SK-N-SH treated with all-trans-retinoic acid at 6 μM for 48 hours (cell line): Measurements from ENCODE around the gene EIF2D.

Experiments used
- ATAC-seq: fragments of 200-7000 bp; cut with Tn5 transposase; 3 replicates; pipeline ENCODE4 v1.9.1; 2020; ENCODE audit warnings: mild to moderate bottlenecking, moderate library complexity
- ARNTL ChIP-seq: fragments of 450-650 bp; formaldehyde crosslinking; IDR thresholded peaks from 2 replicates; pipeline ENCODE4 v1.5.0; 2020; ENCODE audit warnings: low read depth, mild to moderate bottlenecking, moderate library complexity, borderline replicate concordance
- BACH2 ChIP-seq: fragments of 250-450 bp; sonication (Bioruptor Pico); IDR thresholded peaks from 2 replicates; pipeline ENCODE4 v1.9.0; 2021; ENCODE audit warnings: mild to moderate bottlenecking, borderline replicate concordance
- CSDC2 ChIP-seq: fragments of 250-450 bp; sonication (Bioruptor Pico); IDR thresholded peaks from 2 replicates; pipeline ENCODE4 v1.5.0; 2020; ENCODE audit warnings: mild to moderate bottlenecking, moderate library complexity
- CSRNP3 ChIP-seq: fragments of 250-450 bp; sonication (Bioruptor Pico); IDR thresholded peaks from 2 replicates; pipeline ENCODE4 v1.5.1; 2021; ENCODE audit warnings: mild to moderate bottlenecking, moderate library complexity
- ESRRG ChIP-seq: fragments of 250-450 bp; sonication (Bioruptor Pico); IDR thresholded peaks from 2 replicates; pipeline ENCODE4 v1.6.1; 2021; ENCODE audit warnings: mild to moderate bottlenecking
- GLIS3 ChIP-seq: fragments of 250-450 bp; sonication (Bioruptor Pico); IDR thresholded peaks from 2 replicates; pipeline ENCODE4 v1.5.0; 2020; ENCODE audit warnings: mild to moderate bottlenecking, moderate library complexity
- ISL1 ChIP-seq: fragments of 250-450 bp; sonication (Bioruptor Pico); IDR thresholded peaks from 2 replicates; pipeline ENCODE4 v2.1.2; 2022; ENCODE audit warnings: mild to moderate bottlenecking, moderate library complexity
- OSR1 ChIP-seq: fragments of 250-450 bp; sonication (Bioruptor Pico); IDR thresholded peaks from 2 replicates; pipeline ENCODE4 v1.8.0; 2022; ENCODE audit warnings: moderate library complexity, mild to moderate bottlenecking, inconsistent platforms
- POU6F1 ChIP-seq: fragments of 250-450 bp; sonication (Bioruptor Pico); IDR thresholded peaks from 2 replicates; pipeline ENCODE4 v1.8.0; 2021; ENCODE audit warnings: low read depth, mild to moderate bottlenecking, moderate library complexity, borderline replicate concordance
- PPARA ChIP-seq: fragments of 250-450 bp; sonication (Bioruptor Pico); IDR thresholded peaks from 2 replicates; pipeline ENCODE4 v1.5.0; 2020; ENCODE audit warnings: mild to moderate bottlenecking, borderline replicate concordance
- RARB ChIP-seq: fragments of 250-450 bp; sonication (Bioruptor Pico); IDR thresholded peaks from 2 replicates; pipeline ENCODE4 v1.8.0; 2021; ENCODE audit warnings: mild to moderate bottlenecking, moderate library complexity
- SNAI2 ChIP-seq: fragments of 250-450 bp; sonication (Bioruptor Pico); IDR thresholded peaks from 2 replicates; pipeline ENCODE4 v1.5.0; 2020; ENCODE audit warnings: mild to moderate bottlenecking, moderate library complexity
- TOX ChIP-seq: fragments of 250-450 bp; sonication (Bioruptor Pico); IDR thresholded peaks from 2 replicates; pipeline ENCODE4 v1.8.0; 2021; ENCODE audit warnings: mild to moderate bottlenecking, moderate library complexity, borderline replicate concordance
- TSHZ2 ChIP-seq: fragments of 250-450 bp; sonication (Bioruptor Pico); IDR thresholded peaks from 2 replicates; pipeline ENCODE4 v1.5.0; 2020; ENCODE audit warnings: mild to moderate bottlenecking, moderate library complexity
- ZC3H10 ChIP-seq: fragments of 250-450 bp; sonication (Bioruptor Pico); IDR thresholded peaks from 2 replicates; pipeline ENCODE4 v1.5.1; 2021; ENCODE audit warnings: mild to moderate bottlenecking, moderate library complexity
- ZFP30 ChIP-seq: fragments of 450-650 bp; formaldehyde crosslinking; IDR thresholded peaks from 2 replicates; pipeline ENCODE4 v1.5.0; 2022; ENCODE audit warnings: mild to moderate bottlenecking, moderate library complexity
- ZNF565 ChIP-seq: fragments of 450-650 bp; formaldehyde crosslinking; conservative IDR thresholded peaks from 2 replicates; pipeline ENCODE4 v1.5.0; 2020; ENCODE audit warnings: low read depth, mild to moderate bottlenecking, moderate library complexity
- ZNF70 ChIP-seq: fragments of 450-650 bp; formaldehyde crosslinking; IDR thresholded peaks from 2 replicates; pipeline ENCODE4 v1.5.0; 2020; ENCODE audit warnings: mild to moderate bottlenecking, moderate library complexity
- ZNF8 ChIP-seq: fragments of 450-650 bp; formaldehyde crosslinking; IDR thresholded peaks from 2 replicates; pipeline ENCODE4 v1.5.0; 2020; ENCODE audit warnings: mild to moderate bottlenecking, moderate library complexity
- TF ChIP-seq, protein P1 (sequence below): fragments of 250-450 bp; sonication (Bioruptor Pico); IDR thresholded peaks from 2 replicates; pipeline ENCODE4 v1.5.1; 2020; ENCODE audit warnings: low read depth, mild to moderate bottlenecking, moderate library complexity
- TF ChIP-seq, protein P2 (sequence below): fragments of 250-450 bp; sonication (Bioruptor Pico); IDR thresholded peaks from 2 replicates; pipeline ENCODE4 v1.8.0; 2020; ENCODE audit warnings: mild to moderate bottlenecking, moderate library complexity, borderline replicate concordance

Gene EIF2D

DNA sequence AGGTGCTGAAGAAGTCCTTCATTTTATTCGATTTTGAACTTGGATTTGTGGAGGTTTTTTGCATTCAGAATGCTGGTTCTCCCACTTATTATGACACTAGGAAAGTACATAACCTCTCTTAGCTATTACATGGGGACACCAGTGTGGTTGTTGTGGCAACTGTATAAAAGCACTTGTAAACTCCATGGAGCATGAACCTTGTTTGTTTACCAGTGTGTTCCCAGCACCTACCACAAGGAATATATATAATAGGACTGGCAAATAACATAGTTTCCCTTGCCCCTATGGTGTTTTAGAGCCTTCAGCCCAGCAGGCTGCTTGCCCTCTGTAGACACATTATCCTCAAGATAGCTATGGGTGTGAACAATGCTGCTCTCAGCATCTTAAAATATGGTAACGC, 61.8 kb downstream of the EIF2D start:
- peak; percentile 58; the same call in 2 of the 3 replicates for ATAC-seq
- TF ChIP-seq ARNTL (CRISPR knock-in tag) (no peak), GLIS3 (CRISPR knock-in tag) (no peak), CSRNP3 (CRISPR knock-in tag) (no peak), TSHZ2 (CRISPR knock-in tag) (no peak), POU6F1 (CRISPR knock-in tag) (no peak), ZNF70 (CRISPR knock-in tag) (no peak), ISL1 (CRISPR knock-in tag) (no peak), ZC3H10 (CRISPR knock-in tag) (no peak), SNAI2 (CRISPR knock-in tag) (no peak), RARB (CRISPR knock-in tag) (no peak), BACH2 (CRISPR knock-in tag) (no peak), ZNF565 (no peak), OSR1 (CRISPR knock-in tag) (no peak), PPARA (CRISPR knock-in tag) (no peak), CSDC2 (CRISPR knock-in tag) (no peak), ZNF8 (CRISPR knock-in tag) (no peak), ZFP30 (CRISPR knock-in tag) (no peak)
- TF ChIP-seq, protein P1, sequence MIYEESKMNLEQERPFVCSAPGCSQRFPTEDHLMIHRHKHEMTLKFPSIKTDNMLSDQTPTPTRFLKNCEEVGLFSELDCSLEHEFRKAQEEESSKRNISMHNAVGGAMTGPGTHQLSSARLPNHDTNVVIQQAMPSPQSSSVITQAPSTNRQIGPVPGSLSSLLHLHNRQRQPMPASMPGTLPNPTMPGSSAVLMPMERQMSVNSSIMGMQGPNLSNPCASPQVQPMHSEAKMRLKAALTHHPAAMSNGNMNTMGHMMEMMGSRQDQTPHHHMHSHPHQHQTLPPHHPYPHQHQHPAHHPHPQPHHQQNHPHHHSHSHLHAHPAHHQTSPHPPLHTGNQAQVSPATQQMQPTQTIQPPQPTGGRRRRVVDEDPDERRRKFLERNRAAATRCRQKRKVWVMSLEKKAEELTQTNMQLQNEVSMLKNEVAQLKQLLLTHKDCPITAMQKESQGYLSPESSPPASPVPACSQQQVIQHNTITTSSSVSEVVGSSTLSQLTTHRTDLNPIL (CRISPR knock-in tag), result no peak
- TF ChIP-seq, protein P2, sequence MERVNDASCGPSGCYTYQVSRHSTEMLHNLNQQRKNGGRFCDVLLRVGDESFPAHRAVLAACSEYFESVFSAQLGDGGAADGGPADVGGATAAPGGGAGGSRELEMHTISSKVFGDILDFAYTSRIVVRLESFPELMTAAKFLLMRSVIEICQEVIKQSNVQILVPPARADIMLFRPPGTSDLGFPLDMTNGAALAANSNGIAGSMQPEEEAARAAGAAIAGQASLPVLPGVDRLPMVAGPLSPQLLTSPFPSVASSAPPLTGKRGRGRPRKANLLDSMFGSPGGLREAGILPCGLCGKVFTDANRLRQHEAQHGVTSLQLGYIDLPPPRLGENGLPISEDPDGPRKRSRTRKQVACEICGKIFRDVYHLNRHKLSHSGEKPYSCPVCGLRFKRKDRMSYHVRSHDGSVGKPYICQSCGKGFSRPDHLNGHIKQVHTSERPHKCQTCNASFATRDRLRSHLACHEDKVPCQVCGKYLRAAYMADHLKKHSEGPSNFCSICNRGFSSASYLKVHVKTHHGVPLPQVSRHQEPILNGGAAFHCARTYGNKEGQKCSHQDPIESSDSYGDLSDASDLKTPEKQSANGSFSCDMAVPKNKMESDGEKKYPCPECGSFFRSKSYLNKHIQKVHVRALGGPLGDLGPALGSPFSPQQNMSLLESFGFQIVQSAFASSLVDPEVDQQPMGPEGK (CRISPR knock-in tag), result no peak

- no peak for ATAC-seq
- no peak for TF ChIP-seq OSR1 (CRISPR knock-in tag)
- TF ChIP-seq CSDC2 (CRISPR knock-in tag), result no peak
- TF ChIP-seq POU6F1 (CRISPR knock-in tag), result no peak
- TF ChIP-seq CSRNP3 (CRISPR knock-in tag), result no peak
- no peak for TF ChIP-seq ESRRG
- no peak for TF ChIP-seq SNAI2 (CRISPR knock-in tag)
- no peak for TF ChIP-seq ZNF8 (CRISPR knock-in tag)
- no peak for TF ChIP-seq ISL1 (CRISPR knock-in tag)
- TF ChIP-seq BACH2 (CRISPR knock-in tag), result no peak
- TF ChIP-seq TOX (CRISPR knock-in tag), result no peak
- no peak for TF ChIP-seq TSHZ2 (CRISPR knock-in tag)
- TF ChIP-seq, all 23 proteins: peak for 0
Measured at GRCh38 chr1:206547104-206547503, 65.2 kb downstream of the EIF2D start.
